Suppressor macrophage treated with lipopolysaccharide for 1 hour (primary cell): Measurements from ENCODE around the gene SHBG.
"Not testable (repeated sequence)": the region's sequence is repeated elsewhere in the genome, so short reads cannot be mapped to it uniquely, and the experiment has no call there.

ENCODE experiments used
- DNase-seq, 3 donors: peaks; one replicate each; pipeline ENCODE4 v3.0.0-alpha.2; 2020 to 2022

SHBG gene

GRCh38 chr17:7629939-7630571, at the start of gene SHBG:
Gene SHBG, plus strand, starts transcription at chr17:7630135. Its CDS starts 38 bp downstream, at chr17:7630173.
- no peak for DNase-seq

- peak; percentile 34 to 48 (median 46) for DNase-seq
Observed at GRCh38 chr17:7580604-7581575, 49.0 kb upstream of the SHBG start.

GRCh38 chr17:7582396-7583252, 47.3 kb upstream of the SHBG start:
- no peak for DNase-seq

GRCh38 chr17:7583253-7584109, 46.5 kb upstream of the SHBG start, which contains the start of gene MPDU1:
Gene MPDU1, plus strand, starts transcription at chr17:7583852. Its CDS starts 11 bp downstream, at chr17:7583863.
- peak; percentile 97 to 99 (median 99) for DNase-seq

GRCh38 chr17:7586673-7587419, 43.1 kb upstream of the SHBG start:
- no peak for DNase-seq

- DNase-seq = peak in 2 of 3 donors; percentile 49 to 52
Observed at GRCh38 chr17:7587420-7588151, 42.3 kb upstream of the SHBG start.

GRCh38 chr17:7588553-7589203, 41.3 kb upstream of the SHBG start:
- DNase-seq = no peak

- peak; percentile 87 to 92 (median 89) for DNase-seq
Observed at GRCh38 chr17:7589204-7589868, 40.6 kb upstream of the SHBG start.

GRCh38 chr17:7589891-7590691, 39.8 kb upstream of the SHBG start, which contains the start of gene SOX15:
Gene SOX15, minus strand, starts transcription at chr17:7590094. Its CDS starts 418 bp downstream, at chr17:7589676.
- DNase-seq = no peak

GRCh38 chr17:7590743-7591142, 39.2 kb upstream of the SHBG start:
- no peak for DNase-seq

- no peak for DNase-seq
Observed at GRCh38 chr17:7591596-7591995, 38.3 kb upstream of the SHBG start.

GRCh38 chr17:7592422-7593021, 37.4 kb upstream of the SHBG start:
- no peak for DNase-seq

GRCh38 chr17:7593296-7593695, 36.6 kb upstream of the SHBG start:
- DNase-seq = no peak

- DNase-seq = not testable (repeated sequence)
Observed at GRCh38 chr17:7597561-7597960, 32.4 kb upstream of the SHBG start.

GRCh38 chr17:7606280-7606679, 23.7 kb upstream of the SHBG start:
- no peak for DNase-seq

GRCh38 chr17:7610641-7611040, 19.3 kb upstream of the SHBG start:
- DNase-seq = no peak

GRCh38 chr17:7611635-7612293, 18.2 kb upstream of the SHBG start:
- DNase-seq = no peak
